ENCODE measurements around the gene GALR2.

The GALR2 gene

DNA sequence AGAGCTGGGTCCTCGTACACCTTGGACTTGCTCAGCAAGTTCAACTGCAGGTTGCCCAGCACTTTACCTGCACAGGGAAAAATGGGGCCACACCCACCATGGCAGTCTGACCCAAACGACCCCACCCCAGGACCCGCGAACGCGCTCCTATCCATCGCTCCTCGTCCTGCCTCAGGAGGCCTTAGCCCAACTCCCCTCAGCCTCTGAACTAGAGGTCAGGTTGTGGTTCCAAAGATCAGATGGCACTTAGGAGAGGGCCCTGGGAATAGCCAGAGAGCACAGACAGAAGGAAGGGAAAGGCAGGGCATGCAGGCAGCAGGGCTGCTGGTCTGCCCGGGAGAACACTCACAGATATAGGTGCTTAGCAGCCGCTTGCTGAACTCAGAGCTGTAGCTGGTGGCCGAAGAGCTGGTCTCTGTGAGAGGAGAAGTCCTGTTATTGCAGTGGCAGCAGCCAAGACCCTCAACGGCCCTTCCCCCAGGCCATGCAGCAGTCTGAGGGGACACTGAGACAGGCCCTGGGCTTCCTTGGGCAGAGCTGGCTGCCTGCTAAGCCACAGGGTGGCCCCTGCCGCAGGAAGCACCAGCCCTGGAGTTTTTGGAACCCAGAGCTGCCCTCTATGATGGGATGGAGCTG is 11.3 kb downstream of the GALR2 start:
- no peak for TF ChIP-seq ZFX (IDR thresholded peaks at IDR 0.05)
- TF ChIP-seq, protein P1, sequence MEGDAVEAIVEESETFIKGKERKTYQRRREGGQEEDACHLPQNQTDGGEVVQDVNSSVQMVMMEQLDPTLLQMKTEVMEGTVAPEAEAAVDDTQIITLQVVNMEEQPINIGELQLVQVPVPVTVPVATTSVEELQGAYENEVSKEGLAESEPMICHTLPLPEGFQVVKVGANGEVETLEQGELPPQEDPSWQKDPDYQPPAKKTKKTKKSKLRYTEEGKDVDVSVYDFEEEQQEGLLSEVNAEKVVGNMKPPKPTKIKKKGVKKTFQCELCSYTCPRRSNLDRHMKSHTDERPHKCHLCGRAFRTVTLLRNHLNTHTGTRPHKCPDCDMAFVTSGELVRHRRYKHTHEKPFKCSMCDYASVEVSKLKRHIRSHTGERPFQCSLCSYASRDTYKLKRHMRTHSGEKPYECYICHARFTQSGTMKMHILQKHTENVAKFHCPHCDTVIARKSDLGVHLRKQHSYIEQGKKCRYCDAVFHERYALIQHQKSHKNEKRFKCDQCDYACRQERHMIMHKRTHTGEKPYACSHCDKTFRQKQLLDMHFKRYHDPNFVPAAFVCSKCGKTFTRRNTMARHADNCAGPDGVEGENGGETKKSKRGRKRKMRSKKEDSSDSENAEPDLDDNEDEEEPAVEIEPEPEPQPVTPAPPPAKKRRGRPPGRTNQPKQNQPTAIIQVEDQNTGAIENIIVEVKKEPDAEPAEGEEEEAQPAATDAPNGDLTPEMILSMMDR (conservative IDR thresholded peaks at IDR 0.05): no peak
- no peak overlapping the region for H3K27ac ChIP-seq

- no peak overlapping the region for H3K27ac ChIP-seq
- TF ChIP-seq ZFX (IDR thresholded peaks at IDR 0.05): no peak
- TF ChIP-seq, protein P1 (conservative IDR thresholded peaks at IDR 0.05): no peak
These were observed 11.8 kb downstream of the GALR2 start for GRCh38 chr17:76086384-76086783.

DNA sequence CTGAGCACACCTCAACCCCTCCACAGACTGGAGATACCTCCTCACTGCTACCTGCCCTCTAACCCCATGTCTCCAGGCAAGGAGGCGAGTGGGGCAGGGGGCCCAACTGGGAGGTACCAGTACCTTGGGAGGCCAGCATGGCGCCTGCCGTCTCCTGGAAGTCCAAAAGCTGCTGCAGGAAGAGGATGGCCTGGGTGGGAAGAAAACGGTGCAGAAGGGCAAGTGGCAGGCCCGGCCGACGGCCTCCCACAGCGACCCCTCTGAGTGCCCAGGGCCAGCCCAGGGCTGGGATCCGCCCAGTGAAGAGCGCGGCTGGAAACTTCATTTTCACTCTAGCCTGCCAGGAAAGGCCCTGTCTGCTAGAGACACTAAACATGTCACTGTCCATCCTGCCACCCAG is 12.9 kb downstream of the GALR2 start:
- TF ChIP-seq, protein P1 (conservative IDR thresholded peaks at IDR 0.05): no peak
- TF ChIP-seq ZFX (IDR thresholded peaks at IDR 0.05): no peak

DNA sequence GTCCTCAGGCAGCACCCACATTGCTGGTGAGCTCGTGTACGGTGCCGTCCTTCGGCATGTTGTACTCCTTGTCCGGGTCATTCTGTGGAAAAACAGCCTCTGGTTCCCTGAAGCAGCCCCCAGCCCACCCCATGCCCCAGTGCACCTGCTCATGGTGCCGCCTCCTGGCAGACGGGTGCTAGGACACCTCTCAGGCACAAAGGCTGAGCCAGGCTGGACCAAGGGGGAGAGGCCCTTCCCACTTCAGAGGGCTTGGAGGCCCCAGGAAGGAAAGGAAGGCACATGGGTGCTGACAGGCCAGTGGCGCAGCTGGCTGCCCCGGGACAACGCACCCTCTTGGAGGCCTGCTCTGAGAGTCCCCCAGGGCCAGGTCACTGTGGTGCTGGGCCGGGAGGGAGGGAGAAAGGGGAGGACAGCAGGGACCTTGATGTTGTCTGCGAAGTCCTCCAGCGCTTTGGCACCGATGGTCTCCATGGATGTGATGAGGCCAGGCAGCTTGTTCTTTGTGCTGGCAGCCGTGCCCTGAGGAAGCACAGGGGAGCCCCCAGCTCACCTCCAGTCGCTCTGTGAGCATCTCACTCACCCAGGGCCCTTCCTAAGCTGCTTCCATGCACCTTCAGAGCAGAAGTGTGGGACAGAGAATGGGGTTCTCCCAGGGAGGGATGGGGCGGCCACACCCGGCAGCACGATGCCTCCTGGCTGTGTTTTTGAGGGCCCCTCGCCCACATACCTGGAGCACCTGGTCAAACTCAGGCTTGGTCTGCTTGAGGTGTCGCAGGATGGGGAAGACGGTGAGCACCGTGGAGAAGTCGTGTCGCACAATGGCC is 13.7 kb downstream of the GALR2 start:
- TF ChIP-seq, protein P1 (conservative IDR thresholded peaks at IDR 0.05): no peak
- TF ChIP-seq ZFX (IDR thresholded peaks at IDR 0.05): no peak
- H3K27ac ChIP-seq: no peak overlapping the region

More for the DNA sequence above, 12.9 kb downstream of the GALR2 start:
- no peak overlapping the region for H3K27ac ChIP-seq

DNA sequence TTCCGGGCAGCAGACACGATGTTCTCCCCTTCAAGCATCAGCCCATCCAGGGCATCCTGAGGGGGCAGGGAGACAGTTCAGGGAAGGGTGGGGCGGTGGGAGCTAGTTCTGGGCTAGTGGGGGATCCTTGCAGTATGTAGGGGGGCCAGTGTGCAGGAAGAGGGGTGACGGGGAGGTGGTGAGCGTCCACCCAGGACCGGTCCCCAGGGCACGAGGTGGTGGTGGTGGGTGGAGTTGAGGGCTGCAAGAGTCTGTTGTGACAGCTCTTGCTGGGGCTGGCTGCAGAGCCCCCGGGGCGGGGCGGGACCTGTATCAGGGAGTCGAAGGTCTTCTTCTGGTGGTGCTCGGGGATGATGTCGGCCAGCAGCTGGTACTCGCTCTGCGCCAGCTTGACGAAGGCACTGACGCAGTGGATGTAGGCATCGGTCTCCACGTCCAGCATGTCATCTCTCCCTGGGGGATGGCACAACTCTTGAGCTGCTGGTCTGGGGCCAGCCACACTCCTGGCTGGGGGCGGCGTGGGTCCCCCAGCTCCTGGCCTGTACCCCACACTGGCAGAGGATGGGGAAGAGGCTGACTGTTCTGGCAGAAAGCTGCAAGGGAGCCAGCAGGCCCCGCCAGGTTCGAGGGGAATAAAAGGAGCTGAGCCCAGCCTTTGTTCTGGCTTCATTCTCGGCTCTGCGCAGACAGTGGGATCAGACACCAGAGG is 14.4 kb downstream of the GALR2 start:
- H3K27ac ChIP-seq: no peak overlapping the region
- TF ChIP-seq, protein P1 (conservative IDR thresholded peaks at IDR 0.05): no peak
- TF ChIP-seq ZFX (IDR thresholded peaks at IDR 0.05): no peak

DNA sequence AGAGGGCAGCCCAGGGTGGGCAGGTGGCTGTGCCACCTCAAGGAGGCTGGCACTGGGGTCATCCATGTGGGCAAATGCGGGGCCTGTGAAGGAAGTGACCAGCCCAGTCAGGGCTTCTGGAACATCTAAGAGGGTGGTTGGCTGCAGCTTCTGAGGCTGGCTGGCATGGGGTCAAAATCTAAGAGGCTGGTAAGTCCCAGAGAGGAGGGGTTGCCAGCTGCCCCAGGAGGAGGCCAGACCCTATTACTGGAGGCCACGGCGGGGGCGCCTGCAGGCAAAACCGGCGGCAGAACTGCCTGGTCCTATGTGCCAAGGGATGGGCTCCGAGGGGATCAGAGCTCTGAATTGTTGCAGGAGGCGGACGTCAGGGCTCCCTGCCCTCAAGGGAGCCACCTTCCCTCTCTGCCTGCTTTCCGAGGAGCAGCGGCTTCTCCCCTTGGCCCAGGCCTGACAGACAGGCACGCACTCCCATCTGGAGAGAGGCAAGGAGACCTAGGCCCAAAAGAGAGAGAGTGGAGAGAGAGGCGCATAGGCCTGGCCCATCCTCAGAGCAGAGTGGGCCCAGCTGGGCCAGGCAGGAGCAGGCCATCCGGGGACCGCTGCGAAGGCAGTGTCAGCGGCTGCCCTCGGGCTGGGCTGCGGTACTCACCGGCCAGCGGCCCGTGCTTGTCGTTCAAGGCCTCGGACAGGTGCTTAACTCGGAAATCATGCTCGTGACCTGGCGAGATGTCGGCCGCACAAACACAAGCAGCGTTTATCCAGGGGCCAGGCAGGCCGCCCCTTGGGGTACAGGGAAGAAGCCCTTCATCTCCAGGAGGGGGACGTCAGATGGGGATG is 15.3 kb downstream of the GALR2 start:
- no peak for TF ChIP-seq ZFX (IDR thresholded peaks at IDR 0.05)
- TF ChIP-seq, protein P1 (conservative IDR thresholded peaks at IDR 0.05): no peak
- no peak overlapping the region for H3K27ac ChIP-seq
